A549 (cell line): ENCODE data around the gene AGTRAP. TPM values are rescaled to one million over a fixed set of nuclear protein-coding genes. Genes with fewer than 3 reads are reported as not detected.

Experiments
- ATAC-seq, 2 experiments: fragments of 200-7000 bp in 1 of 2; fragments of >200 bp in 1 of 2; cut with Nextera tagmentation in 1 of 2; cut with Tn5 transposase in 1 of 2; 3 replicates each; pipeline versions ENCODE4 v1.8.0 to v1.9.1; 2018 to 2020; ENCODE audit warnings: mild to moderate bottlenecking in 1 of 2, moderate library complexity in 1 of 2
- CTCF ChIA-PET: fragments of 300-600 bp; sonication (Branson Sonifier 250); formaldehyde crosslinking; extraction: SDS; loops from one replicate; lab custom pipeline; 2021; ENCODE audit warnings: antibody characterized with exemption, inconsistent platforms; lab: Yijun Ruan, JAX
- POLR2A ChIA-PET: fragments of 350-600 bp; formaldehyde crosslinking; extraction: SDS; loops from one replicate; lab custom pipeline; 2021; ENCODE audit warnings: antibody characterized with exemption, inconsistent platforms; lab: Yijun Ruan, JAX
- DNase-seq, 2 experiments: peaks; one replicate each; pipeline versions ENCODE4 v3.0.0 to v3.0.0-alpha.2; 2011 to 2016; ENCODE audit warnings: low read depth in 1 of 2, low spot score in 1 of 2
- FAIRE-seq: peaks from 2 replicates; lab custom pipeline; 2011; peaks lifted over from hg19 to GRCh38; lab: Jason Lieb, UNC
- H3K27ac ChIP-seq, 2 experiments: fragments of >200 bp; sonication (Bioruptor Twin); formaldehyde crosslinking; 3 replicates each; pipeline ENCODE4 v1.5.1; 2016 to 2017
- H3K4me1 ChIP-seq: fragments of >200 bp; sonication (Bioruptor Twin); formaldehyde crosslinking; 3 replicates; pipeline ENCODE4 v1.6.1; 2016
- H3K4me2 ChIP-seq: fragments of >200 bp; sonication (Bioruptor Twin); formaldehyde crosslinking; 3 replicates; pipeline ENCODE4 v1.6.1; 2016
- H3K4me3 ChIP-seq: fragments of >200 bp; sonication (Bioruptor Twin); formaldehyde crosslinking; 3 replicates; pipeline ENCODE4 v1.5.1; 2016
- H3K9me3 ChIP-seq: fragments of >200 bp; sonication (Bioruptor Twin); formaldehyde crosslinking; 3 replicates; pipeline ENCODE4 v1.6.1; 2016
- BHLHE40 ChIP-seq: IDR thresholded peaks from 2 replicates; pipeline ENCODE4 v1.6.1; 2012; ENCODE audit warnings: low read depth, low read length, inconsistent platforms
- CBX8 ChIP-seq: fragments of 200-600 bp; sonication (generic); IDR thresholded peaks from 2 replicates; pipeline ENCODE4 v1.6.1; 2016
- CHD2 ChIP-seq: fragments of 150-350 bp; IDR thresholded peaks from 2 replicates; pipeline ENCODE4 v1.6.1; 2014; ENCODE audit warnings: low read length; ENCODE audit not compliant: partially characterized antibody
- CTCF ChIP-seq: fragments of >200 bp; sonication (Bioruptor Twin); formaldehyde crosslinking; IDR thresholded peaks from 3 replicates; pipeline ENCODE4 v1.5.1; 2016
- EHMT2 ChIP-seq: fragments of 200-600 bp; sonication (generic); IDR thresholded peaks from 2 replicates; pipeline ENCODE4 v1.6.1; 2016; ENCODE audit warnings: antibody characterized with exemption, low read depth, mild to moderate bottlenecking, moderate library complexity
- EP300 ChIP-seq, 2 experiments: fragments of >200 bp; sonication (Bioruptor Twin); formaldehyde crosslinking; IDR thresholded peaks; 2 replicates in 1 of 2; 3 replicates in 1 of 2; pipeline ENCODE4 v1.6.1; 2016 to 2017
- ESRRA ChIP-seq: fragments of 150-350 bp; IDR thresholded peaks from 2 replicates; pipeline ENCODE4 v1.6.1; 2014; ENCODE audit warnings: mild to moderate bottlenecking, low read length, borderline replicate concordance
- FOXS1 ChIP-seq: fragments of 250-450 bp; sonication (Bioruptor Pico); IDR thresholded peaks from 2 replicates; pipeline ENCODE4 v1.5.0; 2020; ENCODE audit warnings: mild to moderate bottlenecking, moderate library complexity
- GATA3 ChIP-seq: IDR thresholded peaks from 2 replicates; pipeline ENCODE4 v1.6.1; 2012; ENCODE audit warnings: borderline replicate concordance
- HEYL ChIP-seq: fragments of 250-450 bp; sonication (Bioruptor Pico); IDR thresholded peaks from 2 replicates; pipeline ENCODE4 v1.8.0; 2021; ENCODE audit warnings: mild to moderate bottlenecking, moderate library complexity
- HOXA7 ChIP-seq: fragments of 250-450 bp; sonication (Bioruptor Pico); IDR thresholded peaks from 2 replicates; pipeline ENCODE4 v1.5.0; 2020; ENCODE audit warnings: mild to moderate bottlenecking, moderate library complexity
- HOXB13 ChIP-seq: fragments of 250-450 bp; sonication (Bioruptor Pico); IDR thresholded peaks from 2 replicates; pipeline ENCODE4 v1.5.0; 2020; ENCODE audit warnings: low read depth, mild to moderate bottlenecking, moderate library complexity
- HOXB5 ChIP-seq: fragments of 250-450 bp; sonication (Bioruptor Pico); IDR thresholded peaks from 2 replicates; pipeline ENCODE4 v1.5.0; 2020; ENCODE audit warnings: mild to moderate bottlenecking, moderate library complexity
- JUNB ChIP-seq: fragments of >200 bp; sonication (Bioruptor Twin); formaldehyde crosslinking; IDR thresholded peaks from 2 replicates; pipeline ENCODE4 v1.6.1; 2016
- KDM5A ChIP-seq: fragments of 200-600 bp; sonication (generic); IDR thresholded peaks from 2 replicates; pipeline ENCODE4 v1.6.1; 2016; ENCODE audit warnings: antibody characterized with exemption, mild to moderate bottlenecking
- MAFK ChIP-seq: fragments of 450-650 bp; IDR thresholded peaks from 2 replicates; pipeline ENCODE4 v1.6.1; 2014; ENCODE audit not compliant: partially characterized antibody
- MAX ChIP-seq: IDR thresholded peaks from 2 replicates; pipeline ENCODE4 v1.6.1; 2012
- MAZ ChIP-seq: fragments of 150-350 bp; IDR thresholded peaks from 2 replicates; pipeline ENCODE4 v1.6.1; 2014; ENCODE audit warnings: antibody characterized with exemption, low read depth, low read length, borderline replicate concordance
- NR3C1 ChIP-seq: fragments of >200 bp; sonication (Bioruptor Twin); formaldehyde crosslinking; IDR thresholded peaks from 3 replicates; pipeline ENCODE4 v1.6.1; 2017
- PHF8 ChIP-seq: fragments of 200-600 bp; sonication (generic); IDR thresholded peaks from 2 replicates; pipeline ENCODE4 v1.6.1; 2016; ENCODE audit warnings: low read depth, mild to moderate bottlenecking, antibody characterized with exemption, moderate library complexity, borderline replicate concordance
- POLR2AphosphoS2 ChIP-seq: conservative IDR thresholded peaks from 2 replicates; pipeline ENCODE4 v1.6.1; 2012; ENCODE audit warnings: low read length, improper control_type of control experiment, inconsistent platforms
- RAD21 ChIP-seq, 2 experiments: fragments of >200 bp in 1 of 2; sonication (Bioruptor Twin) in 1 of 2; formaldehyde crosslinking in 1 of 2; IDR thresholded peaks in 1 of 2; conservative IDR thresholded peaks in 1 of 2; 2 replicates in 1 of 2; 3 replicates in 1 of 2; pipeline ENCODE4 v1.6.1; 2012 to 2018; ENCODE audit warnings: inconsistent platforms in 1 of 2
- RFX5 ChIP-seq: fragments of 450-650 bp; IDR thresholded peaks from 2 replicates; pipeline ENCODE4 v1.7.1; 2014; ENCODE audit warnings: antibody characterized with exemption, mild to moderate bottlenecking, moderate library complexity
- RNF2 ChIP-seq: fragments of 200-600 bp; sonication (generic); IDR thresholded peaks from 2 replicates; pipeline ENCODE4 v1.6.1; 2016; ENCODE audit warnings: low read depth, mild to moderate bottlenecking, antibody characterized with exemption, moderate library complexity, borderline replicate concordance
- SMC3 ChIP-seq: fragments of >200 bp; sonication (Bioruptor Twin); formaldehyde crosslinking; IDR thresholded peaks from 3 replicates; pipeline ENCODE4 v1.6.1; 2018; ENCODE audit warnings: inconsistent platforms
- TFCP2L1 ChIP-seq: fragments of 250-450 bp; sonication (Bioruptor Pico); IDR thresholded peaks from 2 replicates; pipeline ENCODE4 v1.5.0; 2021; ENCODE audit warnings: mild to moderate bottlenecking
- TP53 ChIP-seq: fragments of 250-450 bp; sonication (Bioruptor Pico); IDR thresholded peaks from 2 replicates; pipeline ENCODE4 v1.5.0; 2021; ENCODE audit warnings: mild to moderate bottlenecking, moderate library complexity
- ZSCAN20 ChIP-seq: fragments of 250-450 bp; sonication (Bioruptor Pico); IDR thresholded peaks from 2 replicates; pipeline ENCODE4 v1.8.0; 2022; ENCODE audit warnings: mild to moderate bottlenecking, moderate library complexity
- WGBS: methylation state at CpG from one replicate; pipeline ENCODE4 v1.1.6; 2017; ENCODE audit errors: missing lambda C conversion rate; 5-methylcytosine and 5-hydroxymethylcytosine counted together
- polyA plus RNA-seq, 4 experiments: library from polyadenylated mRNA; depleted of rRNA in 3 of 4; stranded (reverse); fragments of >200 nt; fragmentation: RNase III in 1 of 4; extraction: RNeasy Plus Mini Kit Qiagen cat#74134 plus additional on column Dnase treatment in 1 of 4; gene quantifications; 2 replicates in 3 of 4; 3 replicates in 1 of 4; pipeline ENCODE4 v1.2.3, GENCODE V29; 2011 to 2017
- TF ChIP-seq, protein P1 (sequence below): fragments of >200 bp; sonication (Bioruptor Twin); formaldehyde crosslinking; IDR thresholded peaks from 3 replicates; pipeline ENCODE4 v1.6.1; 2016
- TF ChIP-seq, protein P2 (sequence below): IDR thresholded peaks from 2 replicates; pipeline ENCODE4 v1.6.1; 2012
- TF ChIP-seq, protein P3 (sequence below): fragments of 450-650 bp; IDR thresholded peaks from 2 replicates; pipeline ENCODE4 v1.6.1; 2014; ENCODE audit warnings: antibody characterized with exemption

The AGTRAP gene
- polyA plus RNA-seq, 2 of the 4 experiments (the other 2 are of a cell fraction), result 26.9 to 57.5 TPM

DNA sequence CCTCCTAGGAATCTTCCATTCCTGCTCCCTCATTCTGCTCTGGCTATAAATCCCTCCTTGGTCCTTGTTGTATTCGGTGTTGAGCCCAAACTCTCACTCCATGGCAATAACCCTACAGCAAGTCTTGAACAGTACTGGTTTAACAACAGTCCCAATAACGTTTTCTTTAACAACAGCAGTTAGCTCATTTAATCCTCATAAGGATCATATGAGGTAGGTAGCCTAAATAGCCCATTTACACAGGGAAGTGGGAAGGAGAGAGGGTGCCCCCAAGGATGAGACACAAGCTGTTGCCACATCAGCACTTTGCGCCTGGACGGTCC lies 444 bp upstream of the AGTRAP start:
- POLR2A ChIA-PET, result interaction anchor here (0.8 kb wide), 1 partner anchor 25 kb away, joined by 3 read pairs; no protein-coding TSS in a partner anchor
- WGBS, result 55% methylated on average over 4 of the region's 4 CpGs
- H3K4me1 ChIP-seq, result peaks cover 14% of the 10 kb centered on the region
- H3K4me2 ChIP-seq, result peak overlapping the region; percentile 85
- peak overlapping the region; percentile 90 to 98 for H3K27ac ChIP-seq
- TF ChIP-seq MAX (no peak), MAFK (peak; percentile 88)
- CTCF ChIA-PET, result interaction anchor here (0.5 to 2.1 kb wide), 6 partner anchors 14 to 288 kb away, joined by 3 to 9 read pairs (median 4); no protein-coding TSS in a partner anchor
- DNase-seq (no peak), ATAC-seq (no peak; a peak in 2 of 6 replicates), FAIRE-seq (no peak)
- no peaks in the 10 kb centered on the region for H3K9me3 ChIP-seq
- peak overlapping the region; percentile 68 for H3K4me3 ChIP-seq

GRCh38 chr1:11736746-11737639 lies 1.1 kb downstream of the AGTRAP start:
- peak overlapping the region; percentile 85 for H3K4me2 ChIP-seq
- DNase-seq, result peak; percentile 16 to 63
- ChIA-PET CTCF (interaction anchor here (0.8 to 2.1 kb wide), 4 partner anchors 12 to 95 kb away, joined by 3 to 10 read pairs (median 3); no protein-coding TSS in a partner anchor), POLR2A (interaction anchor here (0.6 to 1.2 kb wide), 5 partner anchors 12 to 171 kb away, joined by 3 to 6 read pairs (median 3); partner anchors contain the start of genes CLCN6, FBXO2, FBXO44 and MTHFR)
- H3K4me1 ChIP-seq, result peaks cover 14% of the 10 kb centered on the region
- ATAC-seq, result peak; percentile 69 to 71
- peak overlapping the region; percentile 90 to 98 for H3K27ac ChIP-seq
- 30% methylated on average over 12 of the region's 15 CpGs for WGBS
- FAIRE-seq, result no peak
- no peaks in the 10 kb centered on the region for H3K9me3 ChIP-seq
- H3K4me3 ChIP-seq, result peak overlapping the region; percentile 68
- TF ChIP-seq, protein P1, sequence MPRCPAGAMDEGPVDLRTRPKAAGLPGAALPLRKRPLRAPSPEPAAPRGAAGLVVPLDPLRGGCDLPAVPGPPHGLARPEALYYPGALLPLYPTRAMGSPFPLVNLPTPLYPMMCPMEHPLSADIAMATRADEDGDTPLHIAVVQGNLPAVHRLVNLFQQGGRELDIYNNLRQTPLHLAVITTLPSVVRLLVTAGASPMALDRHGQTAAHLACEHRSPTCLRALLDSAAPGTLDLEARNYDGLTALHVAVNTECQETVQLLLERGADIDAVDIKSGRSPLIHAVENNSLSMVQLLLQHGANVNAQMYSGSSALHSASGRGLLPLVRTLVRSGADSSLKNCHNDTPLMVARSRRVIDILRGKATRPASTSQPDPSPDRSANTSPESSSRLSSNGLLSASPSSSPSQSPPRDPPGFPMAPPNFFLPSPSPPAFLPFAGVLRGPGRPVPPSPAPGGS, result no peak
- TF ChIP-seq HOXB13 (CRISPR knock-in tag) (no peak), PHF8 (no peak), EHMT2 (no peak), CHD2 (no peak), GATA3 (no peak), CTCF (no peak), HEYL (no peak), MAZ (no peak), RAD21 (conservative IDR thresholded peaks at IDR 0.05 in 1 of 2, IDR thresholded peaks at IDR 0.05 in 1 of 2) (no peak), HOXA7 (CRISPR knock-in tag) (no peak), FOXS1 (CRISPR knock-in tag) (no peak), ESRRA (no peak), SMC3 (no peak), RNF2 (no peak), HOXB5 (CRISPR knock-in tag) (no peak), MAFK (peak; percentile 43), BHLHE40 (no peak), ZSCAN20 (CRISPR knock-in tag) (no peak), CBX8 (no peak), RFX5 (no peak), EP300 (IDR thresholded peaks at IDR 0.05) (no peak), TP53 (CRISPR knock-in tag) (no peak), JUNB (0 out of 2 replicates have a peak, but pooled peaks have one; percentile 41), POLR2AphosphoS2 (no peak), NR3C1 (no peak), KDM5A (no peak), TFCP2L1 (CRISPR knock-in tag) (no peak)
- TF ChIP-seq, protein P2, sequence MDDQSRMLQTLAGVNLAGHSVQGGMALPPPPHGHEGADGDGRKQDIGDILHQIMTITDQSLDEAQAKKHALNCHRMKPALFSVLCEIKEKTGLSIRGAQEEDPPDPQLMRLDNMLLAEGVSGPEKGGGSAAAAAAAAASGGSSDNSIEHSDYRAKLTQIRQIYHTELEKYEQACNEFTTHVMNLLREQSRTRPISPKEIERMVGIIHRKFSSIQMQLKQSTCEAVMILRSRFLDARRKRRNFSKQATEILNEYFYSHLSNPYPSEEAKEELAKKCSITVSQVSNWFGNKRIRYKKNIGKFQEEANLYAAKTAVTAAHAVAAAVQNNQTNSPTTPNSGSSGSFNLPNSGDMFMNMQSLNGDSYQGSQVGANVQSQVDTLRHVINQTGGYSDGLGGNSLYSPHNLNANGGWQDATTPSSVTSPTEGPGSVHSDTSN, result no peak
- TF ChIP-seq, protein P3, sequence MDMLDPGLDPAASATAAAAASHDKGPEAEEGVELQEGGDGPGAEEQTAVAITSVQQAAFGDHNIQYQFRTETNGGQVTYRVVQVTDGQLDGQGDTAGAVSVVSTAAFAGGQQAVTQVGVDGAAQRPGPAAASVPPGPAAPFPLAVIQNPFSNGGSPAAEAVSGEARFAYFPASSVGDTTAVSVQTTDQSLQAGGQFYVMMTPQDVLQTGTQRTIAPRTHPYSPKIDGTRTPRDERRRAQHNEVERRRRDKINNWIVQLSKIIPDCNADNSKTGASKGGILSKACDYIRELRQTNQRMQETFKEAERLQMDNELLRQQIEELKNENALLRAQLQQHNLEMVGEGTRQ, result no peak
